K562 treated with DMSO at 1 percent for 12 hours (cell line): ENCODE results near the gene ATXN3. TPM values are rescaled to one million over a fixed set of nuclear protein-coding genes. Genes with fewer than 3 reads are reported as not detected.

Experiments
- total RNA-seq: library from RNA; unstranded; fragments of 300-600 nt; gene quantifications from 2 replicates; pipeline ENCODE4 v1.2.3, GENCODE V29; 2022; ENCODE audit not compliant: insufficient read depth

ATXN3 gene
- 1.4 and 14.4 TPM in 2 replicates for total RNA-seq

GRCh38 chr14:92106143-92106926, at the start of gene ATXN3:
Gene ATXN3, minus strand, starts transcription at chr14:92106582. Its CDS starts 30 bp downstream, at chr14:92106552.

GRCh38 chr14:92121670-92122350, 15.4 kb upstream of the ATXN3 start, which contains the start of the genes CPSF2 and NDUFB1:
Gene CPSF2, plus strand, starts transcription at chr14:92121969. Its CDS starts 9,016 bp downstream, at chr14:92130985.
Gene NDUFB1, minus strand, starts transcription at chr14:92121706. Its CDS starts 4,069 bp downstream, at chr14:92117637.

GRCh38 chr14:92039719-92040430, 66.5 kb downstream of the ATXN3 start, which contains the start of gene TRIP11:
Gene TRIP11, minus strand, starts transcription at chr14:92040059. Its CDS starts 374 bp downstream, at chr14:92039685.

Other genes starting within 250 kb of the ATXN3 start
- gene TC2N, start 239.0 kb downstream of the ATXN3 start, total RNA-seq: 1.4 and 3.7 TPM in 2 replicates
- not detected in 2 replicates for gene FBLN5, start 158.9 kb downstream of the ATXN3 start, total RNA-seq
- gene TRIP11, start 66.5 kb downstream of the ATXN3 start, total RNA-seq: 0.93 and 9.5 TPM in 2 replicates
- 136 and 221 TPM in 2 replicates for gene NDUFB1, start 15.1 kb upstream of the ATXN3 start, total RNA-seq
- gene CPSF2, start 15.4 kb upstream of the ATXN3 start, total RNA-seq: 3.3 and 19.0 TPM in 2 replicates
- not detected in 2 replicates for gene SLC24A4, start 216.6 kb upstream of the ATXN3 start, total RNA-seq